Left hindlimb (tissue), 1 donor: ENCODE measurements around the gene CADM1.

ENCODE experiments used
- DNase-seq: peaks from one replicate; pipeline ENCODE4 v3.0.0-alpha.2; 2018

CADM1 gene

DNA sequence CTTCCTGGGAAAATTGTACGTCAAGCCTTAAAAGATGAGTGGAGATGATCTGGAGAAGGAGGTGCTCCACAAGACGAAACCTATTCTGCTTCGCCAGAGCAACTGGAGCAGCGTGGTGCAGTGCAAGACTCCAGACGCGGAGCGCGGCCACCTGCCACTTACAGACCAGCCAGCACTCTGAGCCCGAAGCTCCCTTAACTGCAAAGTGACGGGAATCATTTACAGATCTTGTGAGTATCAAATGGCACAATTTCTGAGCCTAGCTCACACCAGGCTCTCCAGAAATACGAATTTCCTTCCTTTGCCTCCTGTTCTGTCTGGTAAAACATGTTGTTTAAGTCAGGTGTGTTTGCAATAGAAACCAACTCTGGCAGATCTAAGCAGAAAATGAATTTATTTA, 369.3 kb downstream of the CADM1 start:
- DNase-seq = no peak

DNA sequence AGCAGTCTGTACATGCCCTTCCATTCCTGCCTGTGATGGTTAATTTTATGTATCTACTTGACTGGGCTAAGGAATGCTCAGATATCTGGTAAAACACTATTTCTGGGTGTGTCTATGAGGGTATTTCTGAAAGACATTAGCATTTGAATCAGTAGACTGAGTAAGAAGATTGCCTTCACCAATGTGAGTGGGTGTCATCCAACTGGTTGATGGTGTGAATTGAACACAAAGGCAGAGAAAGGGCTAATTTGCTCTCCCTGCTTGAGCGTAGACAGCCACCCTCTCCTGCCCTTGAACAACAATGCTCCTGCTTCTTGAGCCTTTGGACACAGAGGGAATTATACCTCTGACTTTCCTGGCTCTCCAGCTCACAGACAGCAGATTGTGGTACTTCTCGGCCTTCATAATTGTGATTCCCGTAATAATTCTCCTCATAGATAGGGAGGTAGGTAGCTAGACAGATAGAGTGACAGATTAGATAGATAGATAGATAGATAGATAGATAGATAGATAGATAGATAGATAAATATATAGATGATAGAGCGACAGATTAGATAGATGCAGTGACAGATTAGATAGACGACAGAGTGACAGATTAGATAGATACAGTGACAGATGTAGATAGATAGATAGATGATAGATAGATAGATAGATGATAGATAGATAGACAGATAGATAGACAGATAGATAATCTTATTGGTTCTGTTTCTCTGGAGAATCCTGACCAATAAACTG, 370.6 kb downstream of the CADM1 start:
- DNase-seq = no peak

DNA sequence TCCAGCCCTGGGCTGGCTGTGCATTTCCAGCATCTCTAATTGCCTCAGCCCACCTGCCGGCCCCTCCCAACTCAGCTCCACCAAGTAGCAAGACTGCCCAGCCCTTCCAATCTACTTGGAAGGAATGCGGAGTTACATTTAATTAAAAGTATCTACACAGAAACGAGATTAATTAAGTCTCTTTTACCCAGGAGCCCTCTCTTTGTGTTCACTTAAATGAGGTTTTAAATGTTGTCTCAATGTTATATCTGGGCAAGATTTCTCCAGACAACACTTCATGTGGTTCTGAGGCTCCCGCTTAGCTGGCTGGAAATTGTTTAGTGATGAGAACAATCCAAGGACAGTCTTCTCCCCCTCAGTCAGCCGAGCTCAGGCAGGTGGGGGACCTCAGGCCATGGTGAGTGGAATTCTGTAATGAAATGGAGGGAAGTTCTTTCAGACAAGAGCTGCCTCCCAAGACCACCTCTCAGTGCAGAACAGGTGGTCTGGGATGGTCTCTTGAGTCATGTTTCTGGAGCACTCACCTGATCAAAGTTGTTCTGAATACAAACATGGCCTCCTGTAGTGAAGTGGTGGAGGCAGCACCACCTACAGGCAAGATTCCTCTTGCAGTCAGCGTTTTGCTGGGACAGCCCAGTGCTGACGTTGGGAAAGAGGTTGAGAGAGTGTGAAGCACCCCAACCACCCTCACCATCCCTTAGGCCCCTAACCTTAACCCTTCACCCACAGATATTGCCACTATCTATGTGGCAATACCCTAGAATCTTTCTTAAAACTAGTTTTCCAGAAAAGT, 371.6 kb downstream of the CADM1 start:
- no peak for DNase-seq

DNA sequence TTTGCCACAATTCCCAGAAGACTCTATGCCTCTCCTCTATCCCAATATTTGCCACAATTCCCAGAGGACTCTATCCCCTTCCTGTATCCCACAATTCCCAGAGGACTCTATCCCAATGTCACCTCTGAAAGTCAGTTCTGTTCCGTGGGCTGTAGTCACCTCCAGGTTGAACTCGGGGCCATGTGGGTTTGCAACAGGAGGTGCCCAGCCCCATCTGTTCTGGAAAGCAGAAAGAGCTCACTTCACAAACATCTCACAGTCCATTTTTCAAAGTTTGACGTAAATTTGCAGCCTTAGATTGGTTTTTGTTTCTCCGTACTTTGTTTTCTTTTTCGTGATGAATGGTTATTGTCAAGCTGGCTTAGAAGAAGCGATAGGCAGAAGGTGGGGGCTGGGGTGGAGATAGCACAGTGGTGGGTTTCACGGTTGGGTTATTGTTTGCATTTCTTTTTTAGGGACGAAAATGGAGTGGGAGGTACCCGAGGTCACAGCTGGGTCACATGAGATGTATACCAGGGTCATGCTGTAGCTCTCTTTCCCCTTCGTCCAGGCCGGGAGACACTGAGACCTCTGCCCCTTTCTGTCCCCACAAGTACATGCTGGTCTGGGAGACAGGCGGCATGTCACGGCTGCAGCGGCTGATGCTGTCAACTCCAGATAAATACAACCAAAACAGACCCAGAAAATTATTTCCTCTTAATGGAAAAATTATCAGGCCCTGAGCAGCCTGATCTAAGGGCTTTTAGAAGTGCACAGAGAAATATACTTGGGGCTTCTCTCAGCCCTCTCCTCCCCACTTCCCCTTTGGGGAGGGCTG, 374.5 kb downstream of the CADM1 start:
- no peak for DNase-seq

DNA sequence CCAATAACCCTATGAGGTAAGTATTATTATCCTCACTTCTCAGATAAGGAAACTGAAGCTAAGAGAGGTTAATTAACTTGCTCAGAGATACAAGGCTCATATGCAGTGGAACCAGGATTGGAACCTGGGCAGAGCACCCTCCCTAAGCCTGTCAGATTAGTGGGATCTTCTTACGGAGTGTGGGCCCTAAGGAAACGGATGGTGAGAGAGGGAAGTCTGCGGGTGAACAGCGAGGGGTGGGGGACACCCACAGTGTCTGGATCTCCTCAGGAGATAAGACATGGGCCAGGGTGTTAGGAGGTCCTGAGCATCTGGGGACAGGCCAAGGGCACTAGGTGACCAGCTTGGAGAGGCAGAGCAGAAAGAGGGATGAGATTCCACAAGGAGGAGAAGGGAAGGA, 376.0 kb downstream of the CADM1 start:
- no peak for DNase-seq

DNA sequence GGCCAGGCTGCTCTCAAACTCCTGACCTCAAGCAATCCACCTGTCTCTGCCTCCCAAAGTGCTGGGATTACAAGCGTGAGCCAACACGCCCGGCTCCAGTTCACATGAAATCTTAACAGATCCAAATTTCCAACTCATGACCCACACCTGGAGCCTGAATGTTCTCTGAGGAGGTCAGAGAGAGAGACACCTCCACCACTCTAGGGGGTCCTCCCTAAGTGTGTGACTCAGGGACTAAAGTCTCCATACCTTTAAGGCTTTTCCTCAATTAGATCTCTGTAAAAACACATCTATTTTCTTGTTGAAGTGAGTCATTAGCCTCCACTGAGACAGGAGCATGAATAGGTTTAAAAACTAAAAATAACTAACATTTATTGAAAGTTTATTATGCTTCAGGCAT, 376.4 kb downstream of the CADM1 start:
- DNase-seq = no peak

DNA sequence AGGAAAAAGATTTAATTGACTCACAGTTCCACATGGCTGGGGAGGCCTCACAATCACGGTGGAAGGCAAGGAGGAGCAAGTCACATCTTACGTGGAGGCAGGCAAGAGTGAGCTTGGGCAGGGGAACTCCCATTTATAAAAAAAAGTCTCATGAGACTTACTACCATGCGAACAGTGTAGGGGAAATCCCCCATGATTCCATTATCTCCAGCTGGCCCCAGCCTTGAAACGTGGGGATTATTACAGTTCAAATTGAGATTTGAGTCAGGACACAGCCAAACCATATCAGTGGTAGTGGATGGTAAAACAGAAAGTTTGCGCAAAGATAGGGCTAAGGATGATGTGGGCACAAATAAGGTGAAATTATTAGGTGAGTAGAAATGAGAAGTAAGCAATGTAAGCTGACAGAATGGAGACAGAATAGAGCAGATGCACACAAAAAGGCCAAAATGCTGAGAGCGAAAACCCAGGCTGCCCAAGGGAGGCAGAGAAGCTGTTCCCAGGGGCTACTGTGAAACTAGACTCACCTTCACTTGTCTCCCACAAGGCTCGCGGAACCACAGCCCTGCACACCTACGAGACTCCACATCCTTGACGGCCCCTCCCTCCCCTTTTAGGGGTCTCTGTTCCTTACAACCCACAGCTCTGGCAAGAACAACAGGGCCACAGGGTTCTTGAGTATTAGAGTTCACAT, 377.6 kb downstream of the CADM1 start:
- no peak for DNase-seq

DNA sequence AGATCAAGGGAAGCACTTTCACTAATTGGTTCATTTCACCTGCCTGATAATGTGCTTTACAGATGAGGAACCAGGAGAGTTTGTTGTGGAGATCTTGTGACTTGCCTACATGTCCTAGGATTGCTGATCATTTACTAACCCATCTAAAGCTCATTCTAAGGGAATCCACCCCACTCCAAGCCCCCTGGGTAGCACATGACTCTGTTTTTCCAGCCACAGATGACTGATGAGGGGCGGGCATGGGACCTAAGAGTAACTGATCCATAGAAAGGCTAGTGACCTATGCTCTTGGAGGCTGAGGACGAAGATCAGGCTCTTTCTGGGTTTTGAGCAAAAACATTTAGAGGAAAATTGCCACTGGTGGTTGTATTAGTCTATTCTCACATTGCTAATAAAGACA, 378.1 kb downstream of the CADM1 start:
- DNase-seq = no peak

DNA sequence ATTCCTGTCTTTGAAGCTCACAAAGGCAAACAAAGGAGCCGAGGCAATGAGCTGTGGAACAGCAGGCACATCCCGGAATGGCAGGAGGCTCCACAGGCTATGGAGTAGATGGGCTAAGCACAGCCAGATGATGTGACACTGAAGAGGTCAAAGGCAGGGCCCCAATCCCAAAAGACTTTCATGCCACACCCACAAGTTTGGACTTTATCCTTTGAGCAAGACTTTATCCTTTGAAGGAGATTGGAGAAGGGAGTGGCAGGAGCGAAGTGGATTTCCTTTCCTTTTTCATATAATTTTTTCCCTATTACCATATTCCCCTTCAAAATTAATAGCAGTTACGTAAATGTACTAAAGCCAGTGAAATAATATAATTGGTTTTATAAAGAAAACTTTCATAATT, 379.4 kb downstream of the CADM1 start:
- DNase-seq = no peak

DNA sequence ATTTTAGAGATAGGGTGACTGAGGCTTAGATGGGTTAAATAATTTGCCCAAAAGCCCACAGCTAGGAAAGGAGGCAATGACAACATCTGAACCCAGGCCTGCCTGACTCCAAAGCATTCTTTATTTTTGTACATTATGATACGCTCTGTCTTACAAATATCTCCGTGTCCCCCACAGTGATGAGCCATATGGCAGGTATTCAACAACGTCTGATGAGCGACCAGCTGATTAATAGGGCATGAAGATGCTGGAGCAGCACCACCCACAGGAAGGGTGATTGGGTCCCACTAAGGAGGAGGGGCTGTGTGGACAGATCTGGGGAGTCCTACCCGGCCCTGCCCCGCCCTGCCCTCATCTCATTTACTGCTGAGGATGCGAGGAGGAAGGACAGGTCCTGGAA, 380.6 kb downstream of the CADM1 start:
- no peak for DNase-seq

DNA sequence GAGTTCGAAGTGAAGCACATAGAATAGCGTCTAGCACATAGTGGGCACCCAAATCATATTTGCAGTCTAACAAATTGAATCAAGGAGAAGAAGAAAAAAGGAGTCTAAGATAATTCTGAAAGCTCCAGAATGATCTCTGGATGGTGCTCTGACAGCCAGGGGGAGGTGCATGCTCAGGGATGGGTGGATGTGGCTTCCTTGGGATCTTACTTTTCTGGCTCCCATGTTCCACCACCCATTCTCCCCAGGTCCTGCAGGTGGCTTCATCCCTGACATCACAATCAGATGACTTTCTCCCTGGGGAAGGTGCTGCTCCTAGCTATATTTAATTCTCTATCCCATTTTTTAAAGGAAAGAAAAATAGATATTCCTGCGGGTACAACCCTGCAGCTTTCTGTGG, 381.9 kb downstream of the CADM1 start:
- no peak for DNase-seq
